Measurements from ENCODE around the gene PLS3.

PLS3 gene

GRCh38 chrX:115553171-115553570 lies 7.8 kb upstream of the PLS3 start:
- Mint-ChIP-seq H3K27me3 (ENCODE audit: low read depth) (peaks cover 3% of the 10 kb centered on the region), H3K27ac (no peak overlapping the region), H3K9me3 (no peaks in the 10 kb centered on the region), H3K4me1 (ENCODE audit: low read depth) (no peaks in the 10 kb centered on the region), H3K4me3 (no peak overlapping the region), H3K36me3 (ENCODE audit: low read depth) (no peaks in the 10 kb centered on the region)
- DNase-seq (ENCODE audit: low spot score): no peak

- no peaks in the 10 kb centered on the region for H3K4me1 Mint-ChIP-seq (ENCODE audit: low read depth)
- no peak overlapping the region for H3K27ac Mint-ChIP-seq
- DNase-seq (ENCODE audit: low spot score): no peak
- peaks cover 27% of the 10 kb centered on the region for H3K27me3 Mint-ChIP-seq (ENCODE audit: low read depth)
- H3K4me3 Mint-ChIP-seq: no peak overlapping the region
- H3K9me3 Mint-ChIP-seq: no peaks in the 10 kb centered on the region
- H3K36me3 Mint-ChIP-seq (ENCODE audit: low read depth): no peaks in the 10 kb centered on the region
Observed at GRCh38 chrX:115559672-115560071, 1.3 kb upstream of the PLS3 start.

- H3K4me1 Mint-ChIP-seq (ENCODE audit: low read depth): no peaks in the 10 kb centered on the region
- DNase-seq (ENCODE audit: low spot score): no peak
- H3K9me3 Mint-ChIP-seq: no peaks in the 10 kb centered on the region
- H3K27ac Mint-ChIP-seq: no peak overlapping the region
- peaks cover 27% of the 10 kb centered on the region for H3K27me3 Mint-ChIP-seq (ENCODE audit: low read depth)
- H3K36me3 Mint-ChIP-seq (ENCODE audit: low read depth): no peaks in the 10 kb centered on the region
- peak overlapping the region; percentile 76 for H3K4me3 Mint-ChIP-seq
Observed at GRCh38 chrX:115560211-115560977, 580 bp upstream of the PLS3 start.

GRCh38 chrX:115561605-115562479 lies 868 bp downstream of the PLS3 start:
- Mint-ChIP-seq H3K27ac (no peak overlapping the region), H3K9me3 (no peaks in the 10 kb centered on the region), H3K4me3 (peak overlapping the region; percentile 76), H3K36me3 (ENCODE audit: low read depth) (no peaks in the 10 kb centered on the region), H3K4me1 (ENCODE audit: low read depth) (no peaks in the 10 kb centered on the region), H3K27me3 (ENCODE audit: low read depth) (peaks cover 27% of the 10 kb centered on the region)
- no peak for DNase-seq (ENCODE audit: low spot score)

GRCh38 chrX:115562480-115562847 lies 1.5 kb downstream of the PLS3 start:
- H3K36me3 Mint-ChIP-seq (ENCODE audit: low read depth): no peaks in the 10 kb centered on the region
- H3K9me3 Mint-ChIP-seq: no peaks in the 10 kb centered on the region
- DNase-seq (ENCODE audit: low spot score): no peak
- no peak overlapping the region for H3K27ac Mint-ChIP-seq
- peaks cover 27% of the 10 kb centered on the region for H3K27me3 Mint-ChIP-seq (ENCODE audit: low read depth)
- no peak overlapping the region for H3K4me3 Mint-ChIP-seq
- H3K4me1 Mint-ChIP-seq (ENCODE audit: low read depth): no peaks in the 10 kb centered on the region

GRCh38 chrX:115563633-115564162 lies 2.7 kb downstream of the PLS3 start:
- no peaks in the 10 kb centered on the region for H3K36me3 Mint-ChIP-seq (ENCODE audit: low read depth)
- H3K4me3 Mint-ChIP-seq: no peak overlapping the region
- no peaks in the 10 kb centered on the region for H3K9me3 Mint-ChIP-seq
- H3K4me1 Mint-ChIP-seq (ENCODE audit: low read depth): no peaks in the 10 kb centered on the region
- DNase-seq (ENCODE audit: low spot score): no peak
- H3K27ac Mint-ChIP-seq: no peak overlapping the region
- H3K27me3 Mint-ChIP-seq (ENCODE audit: low read depth): peaks cover 23% of the 10 kb centered on the region

- no peaks in the 10 kb centered on the region for H3K9me3 Mint-ChIP-seq
- H3K4me3 Mint-ChIP-seq: no peak overlapping the region
- DNase-seq (ENCODE audit: low spot score): no peak
- H3K36me3 Mint-ChIP-seq (ENCODE audit: low read depth): no peaks in the 10 kb centered on the region
- H3K27ac Mint-ChIP-seq: no peak overlapping the region
- H3K4me1 Mint-ChIP-seq (ENCODE audit: low read depth): no peaks in the 10 kb centered on the region
- peaks cover 23% of the 10 kb centered on the region for H3K27me3 Mint-ChIP-seq (ENCODE audit: low read depth)
Observed at GRCh38 chrX:115564243-115564642, 3.3 kb downstream of the PLS3 start.

GRCh38 chrX:115565888-115566287 lies 4.9 kb downstream of the PLS3 start:
- no peaks in the 10 kb centered on the region for H3K9me3 Mint-ChIP-seq
- no peaks in the 10 kb centered on the region for H3K4me1 Mint-ChIP-seq (ENCODE audit: low read depth)
- peaks cover 12% of the 10 kb centered on the region for H3K27me3 Mint-ChIP-seq (ENCODE audit: low read depth)
- no peak overlapping the region for H3K27ac Mint-ChIP-seq
- H3K36me3 Mint-ChIP-seq (ENCODE audit: low read depth): no peaks in the 10 kb centered on the region
- H3K4me3 Mint-ChIP-seq: no peak overlapping the region
- DNase-seq (ENCODE audit: low spot score): no peak

GRCh38 chrX:115571712-115572111 lies 10.7 kb downstream of the PLS3 start:
- Mint-ChIP-seq H3K9me3 (no peaks in the 10 kb centered on the region), H3K4me3 (no peak overlapping the region), H3K36me3 (ENCODE audit: low read depth) (no peaks in the 10 kb centered on the region), H3K27ac (no peak overlapping the region), H3K27me3 (ENCODE audit: low read depth) (no peaks in the 10 kb centered on the region), H3K4me1 (ENCODE audit: low read depth) (no peaks in the 10 kb centered on the region)
- no peak for DNase-seq (ENCODE audit: low spot score)

- no peak for DNase-seq (ENCODE audit: low spot score)
- no peaks in the 10 kb centered on the region for H3K27me3 Mint-ChIP-seq (ENCODE audit: low read depth)
- H3K9me3 Mint-ChIP-seq: no peaks in the 10 kb centered on the region
- no peaks in the 10 kb centered on the region for H3K36me3 Mint-ChIP-seq (ENCODE audit: low read depth)
- no peak overlapping the region for H3K27ac Mint-ChIP-seq
- no peak overlapping the region for H3K4me3 Mint-ChIP-seq
- H3K4me1 Mint-ChIP-seq (ENCODE audit: low read depth): no peaks in the 10 kb centered on the region
Observed at GRCh38 chrX:115573185-115573584, 12.2 kb downstream of the PLS3 start.

GRCh38 chrX:115576676-115577075 lies 15.7 kb downstream of the PLS3 start:
- Mint-ChIP-seq H3K4me3 (no peak overlapping the region), H3K36me3 (ENCODE audit: low read depth) (no peaks in the 10 kb centered on the region), H3K4me1 (ENCODE audit: low read depth) (no peaks in the 10 kb centered on the region), H3K9me3 (no peaks in the 10 kb centered on the region), H3K27me3 (ENCODE audit: low read depth) (no peaks in the 10 kb centered on the region), H3K27ac (no peak overlapping the region)
- no peak for DNase-seq (ENCODE audit: low spot score)

GRCh38 chrX:115579327-115579726 lies 18.4 kb downstream of the PLS3 start:
- no peak overlapping the region for H3K4me3 Mint-ChIP-seq
- H3K4me1 Mint-ChIP-seq (ENCODE audit: low read depth): peaks cover 4% of the 10 kb centered on the region
- H3K36me3 Mint-ChIP-seq (ENCODE audit: low read depth): no peaks in the 10 kb centered on the region
- H3K9me3 Mint-ChIP-seq: no peaks in the 10 kb centered on the region
- H3K27ac Mint-ChIP-seq: no peak overlapping the region
- no peaks in the 10 kb centered on the region for H3K27me3 Mint-ChIP-seq (ENCODE audit: low read depth)
- no peak for DNase-seq (ENCODE audit: low spot score)

GRCh38 chrX:115579786-115580294 lies 18.9 kb downstream of the PLS3 start:
- H3K27ac Mint-ChIP-seq: no peak overlapping the region
- no peak overlapping the region for H3K4me3 Mint-ChIP-seq
- H3K27me3 Mint-ChIP-seq (ENCODE audit: low read depth): no peaks in the 10 kb centered on the region
- H3K9me3 Mint-ChIP-seq: no peaks in the 10 kb centered on the region
- H3K4me1 Mint-ChIP-seq (ENCODE audit: low read depth): peaks cover 7% of the 10 kb centered on the region
- DNase-seq (ENCODE audit: low spot score): no peak
- no peaks in the 10 kb centered on the region for H3K36me3 Mint-ChIP-seq (ENCODE audit: low read depth)

All from T-helper 2 cell treated with Interferon-gamma antibody and Interleukin-4, amounts not matched to agents 5 μg/mL and 100 μg/mL, for 36 hours (primary cell).